ENCODE results near the gene TMEM175. TPM values are rescaled to one million over a fixed set of nuclear protein-coding genes. Genes with fewer than 3 reads are reported as not detected.

Gene TMEM175
- polyA plus RNA-seq, 1 donor (not counting 4 experiments of a cell fraction or from before 2014, with no cell fraction given), result 23.2 TPM

- no peak for DNase-seq (ENCODE audit: low read depth, low spot score)
- H3K4me2 ChIP-seq (ENCODE audit: control insufficient read depth, extremely low read depth, insufficient read depth, low read depth, low read length), result no peak overlapping the region
- H3K27ac ChIP-seq (ENCODE audit: control insufficient read depth, insufficient read depth, low read length), result no peak overlapping the region
- H3K27me3 ChIP-seq (ENCODE audit: control insufficient read depth, extremely low read depth, insufficient read depth, low read length), result no peaks in the 10 kb centered on the region
- no peak overlapping the region for H3K4me3 ChIP-seq (ENCODE audit: control insufficient read depth in 2 of 3, extremely low read depth in 1 of 3, insufficient read depth in 2 of 3, low read depth in 1 of 3, low read length in 3 of 3)
- H3K9ac ChIP-seq (ENCODE audit: control insufficient read depth, extremely low read depth, insufficient read depth, low read length), result no peak overlapping the region
- peaks cover 3% of the 10 kb centered on the region for H4K20me1 ChIP-seq (ENCODE audit: control insufficient read depth, extremely low read depth, insufficient read depth, low read length)
- H3K79me2 ChIP-seq (ENCODE audit: control insufficient read depth, insufficient read depth, low read length), result no peaks in the 10 kb centered on the region
- FAIRE-seq, result no peak
- peaks cover 19% of the 10 kb centered on the region for H3K4me1 ChIP-seq (ENCODE audit: control insufficient read depth, extremely low read depth, insufficient read depth, low read length)
- dilution Hi-C loops (cut with MboI; ENCODE audit: extremely low pct_ligation_motif_present, low sequenced_read_pairs), result no loop called here
- no peak for TF ChIP-seq EZH2 (IDR thresholded peaks at IDR 0.05; ENCODE audit: low read length)
- TF ChIP-seq CTCF (optimal IDR thresholded peaks at IDR 0.05 in 1 of 3, IDR thresholded peaks at IDR 0.05 in 1 of 3, conservative IDR thresholded peaks at IDR 0.05 in 1 of 3; ENCODE audit: extremely low read depth in 1 of 3, insufficient read depth in 2 of 3, low read length in 3 of 3), result no peak
- H3K9me3 ChIP-seq (ENCODE audit: control insufficient read depth, low read depth, low read length), result no peaks in the 10 kb centered on the region
- H3K9me1 ChIP-seq (ENCODE audit: control insufficient read depth, extremely low read depth, insufficient read depth, low read length), result no peaks in the 10 kb centered on the region
- peaks cover 4 to 17% of the 10 kb centered on the region in 2 experiments for H3K36me3 ChIP-seq (ENCODE audit: control insufficient read depth in 2 of 2, extremely low read depth in 1 of 2, insufficient read depth in 2 of 2, low read length in 2 of 2)
- H2AFZ ChIP-seq (ENCODE audit: control insufficient read depth, low read length), result no peak overlapping the region
Measured at GRCh38 chr4:967113-968104, 35.1 kb downstream of the TMEM175 start.

- dilution Hi-C loops (cut with MboI; ENCODE audit: extremely low pct_ligation_motif_present, low sequenced_read_pairs), result no loop called here
- no peaks in the 10 kb centered on the region for H3K79me2 ChIP-seq (ENCODE audit: control insufficient read depth, insufficient read depth, low read length)
- H3K9me1 ChIP-seq (ENCODE audit: control insufficient read depth, extremely low read depth, insufficient read depth, low read length), result no peaks in the 10 kb centered on the region
- H3K4me2 ChIP-seq (ENCODE audit: control insufficient read depth, extremely low read depth, insufficient read depth, low read depth, low read length), result no peak overlapping the region
- TF ChIP-seq CTCF (optimal IDR thresholded peaks at IDR 0.05 in 1 of 3, IDR thresholded peaks at IDR 0.05 in 1 of 3, conservative IDR thresholded peaks at IDR 0.05 in 1 of 3; ENCODE audit: extremely low read depth in 1 of 3, insufficient read depth in 2 of 3, low read length in 3 of 3) (no peak), EZH2 (IDR thresholded peaks at IDR 0.05; ENCODE audit: low read length) (no peak)
- peaks cover 3% of the 10 kb centered on the region for H4K20me1 ChIP-seq (ENCODE audit: control insufficient read depth, extremely low read depth, insufficient read depth, low read length)
- no peak overlapping the region for H2AFZ ChIP-seq (ENCODE audit: control insufficient read depth, low read length)
- H3K4me1 ChIP-seq (ENCODE audit: control insufficient read depth, extremely low read depth, insufficient read depth, low read length), result peaks cover 19% of the 10 kb centered on the region
- no peaks in the 10 kb centered on the region for H3K27me3 ChIP-seq (ENCODE audit: control insufficient read depth, extremely low read depth, insufficient read depth, low read length)
- no peak for DNase-seq (ENCODE audit: low read depth, low spot score)
- H3K9me3 ChIP-seq (ENCODE audit: control insufficient read depth, low read depth, low read length), result no peaks in the 10 kb centered on the region
- H3K4me3 ChIP-seq (ENCODE audit: control insufficient read depth in 2 of 3, extremely low read depth in 1 of 3, insufficient read depth in 2 of 3, low read depth in 1 of 3, low read length in 3 of 3), result no peak overlapping the region
- H3K27ac ChIP-seq (ENCODE audit: control insufficient read depth, insufficient read depth, low read length), result no peak overlapping the region
- H3K9ac ChIP-seq (ENCODE audit: control insufficient read depth, extremely low read depth, insufficient read depth, low read length), result no peak overlapping the region
- FAIRE-seq, result no peak
- H3K36me3 ChIP-seq (ENCODE audit: control insufficient read depth in 2 of 2, extremely low read depth in 1 of 2, insufficient read depth in 2 of 2, low read length in 2 of 2), result peaks cover 4 to 17% of the 10 kb centered on the region in 2 experiments
Measured at GRCh38 chr4:968221-968620, 36.0 kb downstream of the TMEM175 start.
